ENCODE measurements around the gene SKIL.

GRCh38 chr3:170327040-170327808 lies 30.3 kb upstream of the SKIL start:
- TF ChIP-seq, protein P1, sequence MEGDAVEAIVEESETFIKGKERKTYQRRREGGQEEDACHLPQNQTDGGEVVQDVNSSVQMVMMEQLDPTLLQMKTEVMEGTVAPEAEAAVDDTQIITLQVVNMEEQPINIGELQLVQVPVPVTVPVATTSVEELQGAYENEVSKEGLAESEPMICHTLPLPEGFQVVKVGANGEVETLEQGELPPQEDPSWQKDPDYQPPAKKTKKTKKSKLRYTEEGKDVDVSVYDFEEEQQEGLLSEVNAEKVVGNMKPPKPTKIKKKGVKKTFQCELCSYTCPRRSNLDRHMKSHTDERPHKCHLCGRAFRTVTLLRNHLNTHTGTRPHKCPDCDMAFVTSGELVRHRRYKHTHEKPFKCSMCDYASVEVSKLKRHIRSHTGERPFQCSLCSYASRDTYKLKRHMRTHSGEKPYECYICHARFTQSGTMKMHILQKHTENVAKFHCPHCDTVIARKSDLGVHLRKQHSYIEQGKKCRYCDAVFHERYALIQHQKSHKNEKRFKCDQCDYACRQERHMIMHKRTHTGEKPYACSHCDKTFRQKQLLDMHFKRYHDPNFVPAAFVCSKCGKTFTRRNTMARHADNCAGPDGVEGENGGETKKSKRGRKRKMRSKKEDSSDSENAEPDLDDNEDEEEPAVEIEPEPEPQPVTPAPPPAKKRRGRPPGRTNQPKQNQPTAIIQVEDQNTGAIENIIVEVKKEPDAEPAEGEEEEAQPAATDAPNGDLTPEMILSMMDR (conservative IDR thresholded peaks at IDR 0.05; ENCODE audit: low read depth, low read length) = no peak
- TF ChIP-seq EZH2 (IDR thresholded peaks at IDR 0.05; ENCODE audit: low read length, unreplicated experiment) (no peak), EZH2phosphoT487 (IDR thresholded peaks at IDR 0.05; ENCODE audit: borderline replicate concordance, low read length) (no peak)

All from PC-3 (cell line).